K562 (cell line): Measurements from ENCODE around the gene MEF2C. TPM values are rescaled to one million over a fixed set of nuclear protein-coding genes. Genes with fewer than 3 reads are reported as not detected.
A peak's percentile ranks its signal among the peaks of the same experiment; 100 is the strongest.

Experiments used
- ATAC-seq: fragments of 200-7000 bp; cut with Tn5 transposase; 3 replicates; pipeline ENCODE4 v1.9.1; 2020; ENCODE audit warnings: moderate library complexity
- BruUV-seq: library from RNA; stranded (reverse); fragments of 400-500 nt; replicated peaks from 2 replicates; lab custom pipeline; 2021; lab: Mats Ljungman, UMichigan
- CTCF ChIA-PET: fragments of 300-600 bp; formaldehyde crosslinking; extraction: SDS; loops from one replicate; lab custom pipeline; 2021; ENCODE audit warnings: low intra/inter-chr PET ratio; lab: Yijun Ruan, JAX
- POLR2A ChIA-PET: fragments of 300-600, 350-650 bp; sonication (Branson Sonifier 250); formaldehyde crosslinking; extraction: SDS; loops from one replicate; lab custom pipeline; 2021; ENCODE audit warnings: antibody characterized with exemption, inconsistent platforms; lab: Yijun Ruan, JAX
- DNase-seq, 4 experiments: peaks; one replicate each; pipeline versions ENCODE4 v3.0.0 to v3.0.0-alpha.2; 2011 to 2018; ENCODE audit warnings: low spot score in 3 of 4, mixed read lengths in 3 of 4; ENCODE audit errors: extremely low read depth in 1 of 4
- FAIRE-seq: peaks from 2 replicates; lab custom pipeline; 2011; peaks lifted over from hg19 to GRCh38; lab: Jason Lieb, UNC
- H2AFZ ChIP-seq: 2 replicates; pipeline ENCODE4 v1.6.0; 2011; ENCODE audit warnings: low read depth, low read length, control low read depth, inconsistent platforms
- H3K27ac ChIP-seq: fragments of 200-600 bp; 3 replicates; pipeline ENCODE4 v1.8.0; 2011; ENCODE audit warnings: low read depth, mild to moderate bottlenecking, control low read depth, inconsistent platforms, low read length, moderate library complexity, mixed read lengths; ENCODE audit errors: extremely low read depth
- H3K27me3 ChIP-seq, 2 experiments: fragments of 300-600 bp in 1 of 2; 2 replicates in 1 of 2; 3 replicates in 1 of 2; pipeline versions ENCODE4 v1.6.0 to v1.8.0; 2011; ENCODE audit warnings: inconsistent platforms in 2 of 2, low read length in 2 of 2, mild to moderate bottlenecking in 1 of 2, mixed read lengths in 1 of 2, moderate library complexity in 1 of 2; ENCODE audit not compliant: control insufficient read depth in 2 of 2, insufficient read depth in 2 of 2
- H3K36me3 ChIP-seq: fragments of 300-600 bp; 3 replicates; pipeline ENCODE4 v1.8.0; 2011; ENCODE audit warnings: mild to moderate bottlenecking, low read length, inconsistent platforms; ENCODE audit not compliant: control insufficient read depth, insufficient read depth
- H3K4me1 ChIP-seq, 2 experiments: fragments of 200-600 bp in 1 of 2; replicated peaks in 1 of 2; 2 replicates in 1 of 2; 3 replicates in 1 of 2; pipeline versions ENCODE4 v1.5.1 to v1.8.0; 2011; ENCODE audit warnings: inconsistent platforms in 2 of 2, low read length in 2 of 2, mild to moderate bottlenecking in 1 of 2, mixed read lengths in 1 of 2, moderate library complexity in 1 of 2; ENCODE audit not compliant: control insufficient read depth in 2 of 2, insufficient read depth in 2 of 2
- H3K4me2 ChIP-seq: 2 replicates; pipeline ENCODE4 v1.6.1; 2011; ENCODE audit warnings: low read length, control low read depth, inconsistent platforms, mixed read lengths; ENCODE audit not compliant: insufficient read depth
- H3K4me3 ChIP-seq: fragments of 200-600 bp; sonication (generic), shearing (Covaris generic); 2 replicates; pipeline ENCODE4 v1.5.1; 2016; ENCODE audit warnings: control low read depth, inconsistent platforms
- H3K79me2 ChIP-seq: fragments of 200-600 bp; 3 replicates; pipeline ENCODE4 v1.8.0; 2011; ENCODE audit warnings: low read length, inconsistent platforms; ENCODE audit not compliant: control insufficient read depth, insufficient read depth
- H3K9ac ChIP-seq, 2 experiments: 2 replicates each; pipeline versions ENCODE4 v1.6.0 to v1.6.1; 2011; ENCODE audit warnings: low read depth in 2 of 2, low read length in 2 of 2, control low read depth in 1 of 2, inconsistent platforms in 1 of 2, mild to moderate bottlenecking in 1 of 2, mixed read lengths in 1 of 2; ENCODE audit not compliant: insufficient read depth in 1 of 2
- H3K9me1 ChIP-seq: one replicate; pipeline ENCODE4 v1.6.0; 2011; ENCODE audit warnings: inconsistent platforms, mild to moderate bottlenecking, low read length, moderate library complexity; ENCODE audit not compliant: control insufficient read depth, insufficient read depth
- H3K9me3 ChIP-seq: replicated peaks from 2 replicates; pipeline ENCODE4 v1.5.1; 2011; ENCODE audit warnings: low read depth, low read length, inconsistent platforms; ENCODE audit not compliant: control insufficient read depth, insufficient read depth
- H4K20me1 ChIP-seq: replicated peaks from 2 replicates; pipeline ENCODE4 v1.6.1; 2011; ENCODE audit warnings: low read length, inconsistent platforms, mixed read lengths; ENCODE audit not compliant: control insufficient read depth, insufficient read depth
- ARID1B ChIP-seq: fragments of 450-650 bp; IDR thresholded peaks from 2 replicates; pipeline ENCODE4 v1.6.1; 2016; ENCODE audit warnings: antibody characterized with exemption, mild to moderate bottlenecking, inconsistent platforms
- CSDE1 ChIP-seq, 2 experiments: fragments of 450-650 bp; IDR thresholded peaks; 2 replicates each; pipeline ENCODE4 v1.6.1; 2016; ENCODE audit warnings: mild to moderate bottlenecking in 1 of 2
- HDAC2 ChIP-seq: fragments of 450-650 bp; IDR thresholded peaks from 2 replicates; pipeline ENCODE4 v1.6.1; 2016; ENCODE audit warnings: mild to moderate bottlenecking
- KDM4B ChIP-seq, 2 experiments: fragments of 450-650 bp in 1 of 2; sonication (generic) in 1 of 2; IDR thresholded peaks; 2 replicates each; pipeline ENCODE4 v1.6.1; 2016 to 2017; ENCODE audit warnings: borderline replicate concordance in 2 of 2, antibody characterized with exemption in 1 of 2, low read depth in 1 of 2, mild to moderate bottlenecking in 1 of 2
- POLR2AphosphoS5 ChIP-seq: IDR thresholded peaks from 2 replicates; pipeline ENCODE4 v1.6.1; 2011; ENCODE audit warnings: mild to moderate bottlenecking, low read depth, low read length, moderate library complexity; ENCODE audit not compliant: control insufficient read depth, insufficient read depth
- SMC3 ChIP-seq: conservative IDR thresholded peaks from 2 replicates; pipeline ENCODE4 v1.6.1; 2011; ENCODE audit warnings: low read depth, low read length, improper control_type of control experiment; ENCODE audit not compliant: insufficient read depth
- TOE1 ChIP-seq, 2 experiments: fragments of 450-650 bp in 1 of 2; sonication (generic) in 1 of 2; formaldehyde crosslinking in 1 of 2; IDR thresholded peaks; 2 replicates each; pipeline versions ENCODE4 v1.7.1 to v1.8.0; 2016 to 2022; ENCODE audit warnings: borderline replicate concordance in 2 of 2, mild to moderate bottlenecking in 2 of 2, antibody characterized with exemption in 1 of 2, inconsistent platforms in 1 of 2, low read depth in 1 of 2, missing genetic modification reagents in 1 of 2, moderate library complexity in 1 of 2
- ZNF551 ChIP-seq: fragments of 250-450 bp; sonication (Bioruptor Pico); IDR thresholded peaks from 2 replicates; pipeline ENCODE4 v1.5.0; 2021; ENCODE audit warnings: mild to moderate bottlenecking, moderate library complexity
- ZNF644 ChIP-seq: fragments of 200-800 bp; sonication (Bioruptor generic); IDR thresholded peaks from 2 replicates; pipeline ENCODE4 v1.6.1; 2016; ENCODE audit warnings: low read depth, missing genetic modification characterization, missing compliant biosample characterization
- WGBS: fragments of 100-300 bp; shearing (Covaris generic); methylation state at CpG from one replicate; pipeline ENCODE4 v1.1.6; 2016; ENCODE audit warnings: low coverage, mixed read lengths; ENCODE audit not compliant: insufficient coverage; ENCODE audit errors: missing lambda C conversion rate; 5-methylcytosine and 5-hydroxymethylcytosine counted together
- in situ Hi-C: fragments of 300-500 bp; cut with MboI; formaldehyde crosslinking; loops from 4 replicates; pipeline ENCODE4 v1.15.0; 2018; ENCODE audit warnings: inconsistent platforms, mixed read lengths
- intact Hi-C: fragments of 100-400 bp; cut with micrococcal nuclease; formaldehyde crosslinking; loops from 2 replicates; pipeline ENCODE4 v1.14.2; 2022
- polyA plus RNA-seq, 8 experiments: library from polyadenylated mRNA; depleted of rRNA in 4 of 8; stranded (reverse) in 5 of 8; unstranded in 3 of 8; fragments of >200 nt; fragmentation: Nextera tagmentation in 2 of 8; fragmentation: Illumina TruSeq in 1 of 8; extraction: Ambion mirVana in 2 of 8; extraction: Trizol in 1 of 8; gene quantifications; 2 replicates each; pipeline versions ENCODE4 v1.2.1 to v1.2.3, GENCODE V29; 2011 to 2014; ENCODE audit warnings: inconsistent platforms in 1 of 8, missing spikeins in 1 of 8
- total RNA-seq, 7 experiments: library from RNA; depleted of rRNA in 6 of 7; stranded (reverse); fragments of >200 nt in 6 of 7; fragmentation: Illumina TruSeq in 2 of 7; extraction: Trizol in 2 of 7; gene quantifications; 2 replicates each; pipeline versions ENCODE4 v1.2.1 to v1.2.3, GENCODE V29; 2011 to 2021; ENCODE audit warnings: low replicate concordance in 1 of 7
- TF ChIP-seq, protein P1 (sequence below): sonication (generic); formaldehyde crosslinking; IDR thresholded peaks from 2 replicates; pipeline ENCODE4 v1.8.1; 2023; ENCODE audit warnings: mild to moderate bottlenecking, missing genetic modification reagents
- TF ChIP-seq, protein P2 (sequence below): fragments of 450-650 bp; conservative IDR thresholded peaks from 2 replicates; pipeline ENCODE4 v1.6.1; 2016; ENCODE audit warnings: missing genetic modification characterization, low read depth, mild to moderate bottlenecking, control low read depth, missing compliant biosample characterization

MEF2C gene
- total and polyA plus RNA-seq, 9 of the 15 experiments (the other 6 are each of a cell fraction or from before 2014, with no cell fraction given), result 25.1 to 67.8 (median 58.3) TPM

DNA sequence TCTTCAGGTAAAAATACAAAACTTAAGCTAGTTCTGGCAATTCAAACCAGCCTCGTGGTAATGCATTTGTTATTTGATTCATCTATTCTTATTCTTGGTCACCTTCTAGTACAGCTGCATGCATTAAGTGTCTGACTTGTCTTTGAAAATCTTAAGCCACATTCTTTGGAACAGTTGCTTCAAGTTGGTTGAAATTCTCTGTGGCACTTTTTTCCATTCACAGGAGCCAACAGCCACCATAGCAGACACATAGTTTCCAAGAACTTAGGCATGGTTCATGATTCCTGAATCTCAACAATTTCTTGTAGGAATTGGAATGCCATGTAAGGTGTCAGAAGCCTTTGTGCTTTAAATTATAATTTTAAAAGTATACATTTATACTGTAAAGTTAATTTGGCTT lies 47.4 kb upstream of the MEF2C start:
- TF ChIP-seq CSDE1 (IDR thresholded peaks at IDR 0.05) (no peak), TOE1 (IDR thresholded peaks at IDR 0.05; ENCODE audit: borderline replicate concordance) (no peak), TOE1 (CRISPR knock-in tag; IDR thresholded peaks at IDR 0.05; ENCODE audit: borderline replicate concordance, low read depth) (no peak), ZNF551 (CRISPR knock-in tag) (no peak)
- Histone ChIP-seq H3K9me1 (no peaks in the 10 kb centered on the region), H3K4me1 (peaks cover 3 to 35% of the 10 kb centered on the region in 2 experiments; a peak in 3 of 5 replicates), H3K27ac (no peak overlapping the region), H3K4me3 (no peak overlapping the region), H3K79me2 (no peaks in the 10 kb centered on the region), H3K9ac (no peak overlapping the region), H3K27me3 (no peaks in the 10 kb centered on the region), H3K4me2 (no peak overlapping the region), H2AFZ (no peak overlapping the region), H4K20me1 (no peaks in the 10 kb centered on the region), H3K36me3 (no peaks in the 10 kb centered on the region), H3K9me3 (no peaks in the 10 kb centered on the region)
- 53% methylated on average over 1 of the region's 1 CpG for WGBS
- ChIA-PET CTCF (no interaction called here), POLR2A (no interaction called here)
- in situ Hi-C loops (no loop called here), intact Hi-C loops (loop anchor here (10.0 kb wide), 1 partner anchor 206 kb away; no protein-coding TSS in a partner anchor)
- FAIRE-seq (no peak), DNase-seq (no peak), ATAC-seq (no peak)
- BruUV-seq, result no TSS peak

DNA sequence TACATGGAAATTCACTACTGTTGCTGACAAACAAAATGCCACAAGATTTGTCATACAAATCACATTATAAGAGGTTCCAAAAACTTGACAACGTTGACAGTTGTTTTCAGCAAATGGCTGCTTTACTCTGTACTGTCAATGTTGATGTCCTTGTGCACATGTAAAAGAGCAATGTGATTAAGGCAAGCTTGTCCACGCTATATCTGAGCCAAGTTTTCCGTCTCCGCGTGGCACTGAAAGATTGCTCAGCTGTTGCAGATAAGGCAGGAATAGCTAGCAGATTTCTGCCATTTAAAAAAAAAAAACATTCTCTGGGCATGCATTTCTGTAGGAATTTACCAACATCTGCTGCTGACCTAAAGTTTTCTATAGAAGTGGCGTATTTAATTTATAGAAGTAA lies 46.4 kb upstream of the MEF2C start:
- no peaks in the 10 kb centered on the region for H3K27me3 ChIP-seq
- TF ChIP-seq ZNF644 (no peak), POLR2AphosphoS5 (peak; percentile 62; the same call in 1 of the 2 replicates), SMC3 (no peak), KDM4B (IDR thresholded peaks at IDR 0.05; ENCODE audit: borderline replicate concordance in 2 of 2, low read depth in 1 of 2) (no peak), HDAC2 (peak; percentile 27; the same call in 1 of the 2 replicates), ARID1B (peak; percentile 84)
- TF ChIP-seq, protein P1, sequence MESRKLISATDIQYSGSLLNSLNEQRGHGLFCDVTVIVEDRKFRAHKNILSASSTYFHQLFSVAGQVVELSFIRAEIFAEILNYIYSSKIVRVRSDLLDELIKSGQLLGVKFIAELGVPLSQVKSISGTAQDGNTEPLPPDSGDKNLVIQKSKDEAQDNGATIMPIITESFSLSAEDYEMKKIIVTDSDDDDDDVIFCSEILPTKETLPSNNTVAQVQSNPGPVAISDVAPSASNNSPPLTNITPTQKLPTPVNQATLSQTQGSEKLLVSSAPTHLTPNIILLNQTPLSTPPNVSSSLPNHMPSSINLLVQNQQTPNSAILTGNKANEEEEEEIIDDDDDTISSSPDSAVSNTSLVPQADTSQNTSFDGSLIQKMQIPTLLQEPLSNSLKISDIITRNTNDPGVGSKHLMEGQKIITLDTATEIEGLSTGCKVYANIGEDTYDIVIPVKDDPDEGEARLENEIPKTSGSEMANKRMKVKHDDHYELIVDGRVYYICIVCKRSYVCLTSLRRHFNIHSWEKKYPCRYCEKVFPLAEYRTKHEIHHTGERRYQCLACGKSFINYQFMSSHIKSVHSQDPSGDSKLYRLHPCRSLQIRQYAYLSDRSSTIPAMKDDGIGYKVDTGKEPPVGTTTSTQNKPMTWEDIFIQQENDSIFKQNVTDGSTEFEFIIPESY, result no peak
- TF ChIP-seq, protein P2, sequence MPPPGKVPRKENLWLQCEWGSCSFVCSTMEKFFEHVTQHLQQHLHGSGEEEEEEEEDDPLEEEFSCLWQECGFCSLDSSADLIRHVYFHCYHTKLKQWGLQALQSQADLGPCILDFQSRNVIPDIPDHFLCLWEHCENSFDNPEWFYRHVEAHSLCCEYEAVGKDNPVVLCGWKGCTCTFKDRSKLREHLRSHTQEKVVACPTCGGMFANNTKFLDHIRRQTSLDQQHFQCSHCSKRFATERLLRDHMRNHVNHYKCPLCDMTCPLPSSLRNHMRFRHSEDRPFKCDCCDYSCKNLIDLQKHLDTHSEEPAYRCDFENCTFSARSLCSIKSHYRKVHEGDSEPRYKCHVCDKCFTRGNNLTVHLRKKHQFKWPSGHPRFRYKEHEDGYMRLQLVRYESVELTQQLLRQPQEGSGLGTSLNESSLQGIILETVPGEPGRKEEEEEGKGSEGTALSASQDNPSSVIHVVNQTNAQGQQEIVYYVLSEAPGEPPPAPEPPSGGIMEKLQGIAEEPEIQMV (tag), result no peak

More for the DNA sequence above, 46.4 kb upstream of the MEF2C start:
- ATAC-seq (peak; percentile 56), DNase-seq (peak in 2 of 4 experiments; percentile 17 to 78), FAIRE-seq (peak; percentile 84)
- Histone ChIP-seq H3K4me3 (no peak overlapping the region), H3K9ac (no peak overlapping the region), H3K36me3 (no peaks in the 10 kb centered on the region), H4K20me1 (no peaks in the 10 kb centered on the region), H2AFZ (peak overlapping the region; percentile 63), H3K9me3 (no peaks in the 10 kb centered on the region), H3K4me1 (peaks cover 3 to 37% of the 10 kb centered on the region in 2 experiments; a peak in 4 of 5 replicates), H3K4me2 (peak overlapping the region; percentile 22; the same call in 1 of the 2 replicates), H3K9me1 (no peaks in the 10 kb centered on the region), H3K79me2 (no peaks in the 10 kb centered on the region), H3K27ac (no peak overlapping the region; the same call in 2 of the 3 replicates)
- intact Hi-C loops, result no loop called here
- no TSS peak for BruUV-seq
- in situ Hi-C loops, result no loop called here
- ChIA-PET POLR2A (no interaction called here), CTCF (no interaction called here)
- 16% methylated on average over 6 of the region's 6 CpGs for WGBS
